Upper lobe of left lung (tissue), 4 donors: ENCODE results near the gene ANKS4B.

Source experiments
- CTCF ChIP-seq, 6 experiments: fragments of 450-650 bp in 4 of 6; fragments of 200-600 bp in 2 of 6; sonication (generic) in 2 of 6; IDR thresholded peaks; one replicate each; pipeline ENCODE4 v1.5.1; 2016 to 2019; ENCODE audit warnings: antibody characterized with exemption in 6 of 6
- EP300 ChIP-seq, 4 donors: sonication (generic); formaldehyde crosslinking; IDR thresholded peaks; one replicate each; pipeline ENCODE4 v1.5.1; 2017; ENCODE audit warnings: antibody characterized with exemption in 4 of 4, control low read depth in 2 of 4

DNA sequence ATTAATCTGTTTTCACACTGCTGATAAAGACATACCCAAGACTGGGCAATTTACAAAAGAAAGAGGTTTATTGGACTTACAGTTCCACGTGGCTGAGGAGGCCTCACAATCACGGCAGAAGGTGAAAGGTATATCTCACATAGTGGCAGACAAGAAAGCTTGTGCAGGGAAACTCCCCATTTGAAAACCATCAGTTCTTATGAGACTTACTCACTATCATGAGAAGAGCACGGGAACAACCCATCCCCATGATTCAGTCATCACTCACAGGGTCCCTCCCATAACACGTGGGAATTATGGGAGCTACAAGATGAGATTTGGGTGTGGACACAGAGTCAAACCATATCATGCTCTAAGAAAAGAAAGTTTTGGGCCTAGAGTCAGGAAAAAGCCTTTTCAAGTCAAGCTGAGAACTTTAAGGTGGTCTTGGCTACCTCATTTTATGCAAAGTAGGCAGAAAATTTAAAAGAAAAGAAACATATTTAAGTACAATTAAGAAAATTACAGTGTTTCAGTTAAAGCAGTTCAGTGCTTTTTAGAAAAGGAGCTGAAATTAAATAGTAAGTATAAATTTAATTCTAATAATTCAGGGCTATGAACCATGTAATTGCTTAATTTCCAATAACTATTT, 69.5 kb downstream of the ANKS4B start:
- TF ChIP-seq CTCF (IDR thresholded peaks at IDR 0.05) (no peak), EP300 (IDR thresholded peaks at IDR 0.05) (no peak)
